ENCODE measurements around the gene MRPS26. TPM values are rescaled to one million over a fixed set of nuclear protein-coding genes. Genes with fewer than 3 reads are reported as not detected.

The MRPS26 gene
- total RNA-seq, 1 experiment from 2014 or later = 105 TPM

- Mint-ChIP-seq H3K4me3 (peak overlapping the region; percentile 80), H3K27ac (no peak overlapping the region), H3K4me1 (peaks cover 12% of the 10 kb centered on the region), H3K36me3 (peaks cover 27% of the 10 kb centered on the region), H3K9me3 (no peaks in the 10 kb centered on the region), H3K27me3 (ENCODE audit: low read depth) (no peaks in the 10 kb centered on the region)
- no peak for DNase-seq (ENCODE audit: low spot score)
- TF ChIP-seq STAT6 (CRISPR knock-in tag; conservative IDR thresholded peaks at IDR 0.05; ENCODE audit: low read depth) = no peak
- TF ChIP-seq ZNF512 (CRISPR knock-in tag; IDR thresholded peaks at IDR 0.05; ENCODE audit: borderline replicate concordance) = no peak
- TF ChIP-seq ZNF425 (CRISPR knock-in tag; conservative IDR thresholded peaks at IDR 0.05) = no peak
- no peak for TF ChIP-seq ETV6 (CRISPR knock-in tag; IDR thresholded peaks at IDR 0.05)
- TF ChIP-seq SMAD3 (CRISPR knock-in tag; IDR thresholded peaks at IDR 0.05; ENCODE audit: borderline replicate concordance) = no peak
- no peak for TF ChIP-seq ZNF138 (CRISPR knock-in tag; conservative IDR thresholded peaks at IDR 0.05)
- no peak for TF ChIP-seq ZSCAN18 (CRISPR knock-in tag; IDR thresholded peaks at IDR 0.05)
- TF ChIP-seq PRRX2 (CRISPR knock-in tag; IDR thresholded peaks at IDR 0.05) = no peak
- no peak for TF ChIP-seq NR3C1 (CRISPR knock-in tag; conservative IDR thresholded peaks at IDR 0.05; ENCODE audit: low read depth)
- no peak for TF ChIP-seq USF2 (CRISPR knock-in tag; IDR thresholded peaks at IDR 0.05)
- TF ChIP-seq NR2C2 (CRISPR knock-in tag; IDR thresholded peaks at IDR 0.05) = no peak
- TF ChIP-seq TEAD1 (CRISPR knock-in tag; IDR thresholded peaks at IDR 0.05) = no peak
- no peak for TF ChIP-seq RELA (CRISPR knock-in tag; IDR thresholded peaks at IDR 0.05; ENCODE audit: borderline replicate concordance)
- no peak for TF ChIP-seq CBFB (CRISPR knock-in tag; IDR thresholded peaks at IDR 0.05; ENCODE audit: low read depth)
- no peak for TF ChIP-seq GTF2I (CRISPR knock-in tag; conservative IDR thresholded peaks at IDR 0.05)
- TF ChIP-seq FOXJ3 (CRISPR knock-in tag; IDR thresholded peaks at IDR 0.05; ENCODE audit: borderline replicate concordance) = no peak
- TF ChIP-seq CDX4 (CRISPR knock-in tag; IDR thresholded peaks at IDR 0.05; ENCODE audit: borderline replicate concordance) = no peak
- no peak for TF ChIP-seq SMAD4 (CRISPR knock-in tag; IDR thresholded peaks at IDR 0.05)
- TF ChIP-seq OVOL2 (CRISPR knock-in tag; IDR thresholded peaks at IDR 0.05; ENCODE audit: borderline replicate concordance) = no peak
- ATAC-seq = no peak
- ChIA-PET CTCF (no interaction called here), POLR2A (interaction anchor here (1.0 kb wide), 1 partner anchor 282 kb away, joined by 3 read pairs; no protein-coding TSS in a partner anchor)
Observed at GRCh38 chr20:3047486-3048419, 1.9 kb downstream of the MRPS26 start.

All from WTC11 (cell line).